HG02623 (cell line): ENCODE results near the gene GUK1.

Experiments
- ATAC-seq: cut with Tn5 transposase; IDR thresholded peaks from one replicate; pipeline ENCODE4 v1.9.1; 2021; ENCODE audit warnings: moderate library complexity; ENCODE audit not compliant: unreplicated experiment

GUK1 gene

GRCh38 chr1:228125185-228125584 lies 14.9 kb upstream of the GUK1 start:
- ATAC-seq, result no peak

- no peak for ATAC-seq
These were observed 8.3 kb upstream of the GUK1 start for GRCh38 chr1:228131766-228132165.

GRCh38 chr1:228134591-228134990 lies 5.5 kb upstream of the GUK1 start:
- no peak for ATAC-seq

- ATAC-seq, result no peak
These were observed 3.2 kb upstream of the GUK1 start for GRCh38 chr1:228136901-228137300.

- no peak for ATAC-seq
These were observed 611 bp upstream of the GUK1 start for GRCh38 chr1:228139406-228139930.

GRCh38 chr1:228140724-228141225 lies 696 bp downstream of the GUK1 start:
- no peak for ATAC-seq

GRCh38 chr1:228141226-228142044 lies 1.4 kb downstream of the GUK1 start:
- ATAC-seq, result no peak

GRCh38 chr1:228142155-228142691 lies 2.1 kb downstream of the GUK1 start:
- ATAC-seq, result no peak

GRCh38 chr1:228142701-228143136 lies 2.6 kb downstream of the GUK1 start:
- ATAC-seq, result no peak

GRCh38 chr1:228143480-228144192 lies 3.6 kb downstream of the GUK1 start:
- no peak for ATAC-seq

- no peak for ATAC-seq
These were observed 4.3 kb downstream of the GUK1 start for GRCh38 chr1:228144193-228144992.

GRCh38 chr1:228144993-228145343 lies 4.9 kb downstream of the GUK1 start:
- ATAC-seq, result no peak

- no peak for ATAC-seq
These were observed 5.7 kb downstream of the GUK1 start for GRCh38 chr1:228145463-228146416.

GRCh38 chr1:228146417-228147150 lies 6.5 kb downstream of the GUK1 start:
- ATAC-seq, result no peak

- no peak for ATAC-seq
These were observed 7.1 kb downstream of the GUK1 start for GRCh38 chr1:228147151-228147693.

- no peak for ATAC-seq
These were observed 7.7 kb downstream of the GUK1 start for GRCh38 chr1:228147768-228148167.

- ATAC-seq, result no peak
These were observed 8.2 kb downstream of the GUK1 start for GRCh38 chr1:228148196-228148861.

- no peak for ATAC-seq
These were observed 8.9 kb downstream of the GUK1 start for GRCh38 chr1:228148935-228149405.
